Activated CD8-positive, alpha-beta T cell treated with anti-CD3 and anti-CD28 coated beads, Interleukin-2, amount 10 ng/mL, durations not matched to agents 7 days and 5 days (primary cell): Measurements from ENCODE around the gene BASP1. TPM values are rescaled to one million over a fixed set of nuclear protein-coding genes. Genes with fewer than 3 reads are reported as not detected.
"Not testable (repeated sequence)": the region's sequence is repeated elsewhere in the genome, so short reads cannot be mapped to it uniquely, and the experiment has no call there.

ENCODE experiments used
- ATAC-seq: fragments of 150-1000 bp; cut with Tn5 transposase; one replicate; pipeline ENCODE4 v1.10.0; 2021; ENCODE audit warnings: moderate library complexity
- CTCF ChIA-PET: fragments of 350-600 bp; sonication (Branson Sonifier 250); formaldehyde crosslinking; loops from one replicate; lab custom pipeline; 2021; ENCODE audit warnings: antibody characterized with exemption; lab: Charles Lee
- POLR2A ChIA-PET: fragments of 350-600 bp; sonication (Branson Sonifier 250); formaldehyde crosslinking; loops from one replicate; lab custom pipeline; 2021; ENCODE audit warnings: antibody characterized with exemption; lab: Charles Lee
- DNase-seq: peaks from one replicate; pipeline ENCODE4 v3.0.0-alpha.2; 2020
- H3K27ac Mint-ChIP-seq: one replicate; pipeline ENCODE4 v1.8.0; 2021; ENCODE audit warnings: mild to moderate bottlenecking, mixed read lengths
- H3K27me3 Mint-ChIP-seq: one replicate; pipeline ENCODE4 v1.8.0; 2021; ENCODE audit warnings: low read depth, mixed read lengths
- H3K36me3 Mint-ChIP-seq: one replicate; pipeline ENCODE4 v1.8.0; 2021; ENCODE audit warnings: low read depth, mixed read lengths
- H3K4me1 Mint-ChIP-seq: one replicate; pipeline ENCODE4 v1.8.0; 2021; ENCODE audit warnings: low read depth, mixed read lengths
- H3K4me3 Mint-ChIP-seq: one replicate; pipeline ENCODE4 v1.8.0; 2021; ENCODE audit warnings: mild to moderate bottlenecking, mixed read lengths
- H3K9me3 Mint-ChIP-seq: one replicate; pipeline ENCODE4 v1.8.0; 2022; ENCODE audit warnings: mixed read lengths; ENCODE audit not compliant: insufficient read depth
- total RNA-seq, 2 experiments: library from RNA; stranded (reverse); gene quantifications; one replicate each; pipeline ENCODE4 v1.2.3, GENCODE V29; 2021

The BASP1 gene
- total RNA-seq, 2 experiments from 2014 or later = not detected

DNA sequence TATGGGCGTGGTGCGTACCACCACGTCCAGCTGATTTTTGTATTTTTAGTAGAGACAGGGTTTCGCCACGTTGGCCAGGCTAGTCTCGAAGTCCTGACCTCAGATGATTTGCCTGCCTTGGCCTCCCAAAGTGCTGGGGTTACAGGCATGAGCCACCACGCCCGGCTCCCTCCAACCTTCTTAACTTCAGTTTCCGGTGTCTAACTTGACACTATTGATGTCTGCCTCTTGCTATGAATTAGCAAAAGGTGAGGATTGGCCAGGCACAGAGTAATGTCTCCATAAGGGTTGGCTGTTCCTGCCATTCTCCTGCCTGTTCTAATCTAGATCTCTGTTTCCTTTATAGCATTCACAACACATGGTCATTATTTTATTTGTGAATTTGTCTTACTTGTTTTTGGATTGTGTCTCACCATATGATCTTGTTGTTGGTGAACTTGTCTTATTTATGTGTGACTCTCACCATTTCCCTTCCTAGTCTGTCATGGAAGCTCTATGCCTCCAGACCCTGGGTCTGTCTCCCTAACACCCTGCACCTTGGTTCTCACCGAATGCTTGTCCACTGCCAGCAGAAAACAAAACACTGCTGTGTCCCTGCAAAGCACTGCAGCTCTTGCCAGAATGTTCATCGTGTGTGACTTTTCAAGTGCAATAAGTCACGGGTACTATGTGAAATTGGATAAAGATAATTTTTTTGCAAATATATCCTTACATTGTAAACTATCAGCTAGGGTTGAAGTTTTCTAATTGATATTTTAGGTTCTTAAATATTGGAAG, 26.0 kb downstream of the BASP1 start:
- POLR2A ChIA-PET = no interaction called here
- CTCF ChIA-PET = no interaction called here
- Mint-ChIP-seq H3K4me3 (no peak overlapping the region), H3K27me3 (no peaks in the 10 kb centered on the region), H3K36me3 (no peaks in the 10 kb centered on the region), H3K27ac (no peak overlapping the region), H3K4me1 (no peaks in the 10 kb centered on the region), H3K9me3 (no peaks in the 10 kb centered on the region)
- DNase-seq (no peak), ATAC-seq (no peak)

DNA sequence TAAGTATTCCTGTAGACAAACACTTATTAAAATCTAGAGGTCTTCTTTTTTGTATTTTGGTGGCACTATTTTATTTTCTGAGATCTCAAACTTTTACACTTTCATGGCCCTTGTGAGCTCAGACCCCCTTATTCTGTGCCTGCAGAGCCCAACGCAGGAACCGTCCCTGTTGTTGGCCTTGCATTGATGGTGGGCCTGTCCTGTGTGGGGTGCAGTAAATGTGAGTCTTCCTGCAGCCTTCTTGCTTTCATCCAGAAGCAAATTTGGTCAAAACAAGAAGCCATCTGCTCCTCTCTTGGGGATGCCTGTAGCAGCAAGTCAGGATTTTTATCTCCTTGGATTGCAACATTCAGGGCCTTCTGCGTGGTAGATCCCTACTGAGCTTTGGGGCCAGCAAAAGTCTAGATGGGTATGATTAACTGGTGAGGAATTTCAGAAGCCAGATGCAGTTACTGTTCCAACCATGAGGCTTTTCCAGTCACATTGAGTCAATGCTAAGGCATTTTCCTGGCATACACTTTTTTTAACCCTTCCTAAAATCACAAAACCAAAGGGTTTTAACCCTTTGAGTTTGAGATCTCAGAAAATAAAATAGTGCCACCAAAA, 31.7 kb downstream of the BASP1 start:
- DNase-seq (no peak), ATAC-seq (no peak)
- Mint-ChIP-seq H3K36me3 (no peaks in the 10 kb centered on the region), H3K27ac (no peak overlapping the region), H3K4me1 (no peaks in the 10 kb centered on the region), H3K9me3 (no peaks in the 10 kb centered on the region), H3K4me3 (no peak overlapping the region), H3K27me3 (no peaks in the 10 kb centered on the region)
- CTCF ChIA-PET = no interaction called here
- POLR2A ChIA-PET = no interaction called here

DNA sequence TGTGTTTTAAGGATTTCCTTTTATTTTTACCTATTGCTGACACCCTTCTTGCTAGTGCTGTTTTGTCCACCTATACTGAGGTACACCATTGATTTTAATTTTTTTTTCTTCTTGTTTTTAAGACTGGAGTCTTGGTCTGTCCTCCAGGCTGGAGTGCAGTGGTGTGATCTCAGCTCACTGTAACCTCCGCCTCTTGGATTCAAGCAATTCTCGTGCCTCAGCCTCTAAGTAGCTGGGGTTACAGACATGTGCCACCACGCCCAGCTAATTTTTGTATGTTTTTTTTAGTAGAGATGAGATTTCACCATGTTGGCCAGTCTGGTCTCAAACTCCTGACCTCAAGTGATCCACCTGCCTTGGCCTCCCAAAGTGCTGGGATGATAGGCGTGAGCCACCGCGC, 32.4 kb downstream of the BASP1 start:
- CTCF ChIA-PET, DNase-seq, H3K4me3 Mint-ChIP-seq, H3K36me3 Mint-ChIP-seq, POLR2A ChIA-PET, ATAC-seq, H3K27ac Mint-ChIP-seq, H3K27me3 Mint-ChIP-seq, H3K9me3 Mint-ChIP-seq, H3K4me1 Mint-ChIP-seq: not testable (repeated sequence)

DNA sequence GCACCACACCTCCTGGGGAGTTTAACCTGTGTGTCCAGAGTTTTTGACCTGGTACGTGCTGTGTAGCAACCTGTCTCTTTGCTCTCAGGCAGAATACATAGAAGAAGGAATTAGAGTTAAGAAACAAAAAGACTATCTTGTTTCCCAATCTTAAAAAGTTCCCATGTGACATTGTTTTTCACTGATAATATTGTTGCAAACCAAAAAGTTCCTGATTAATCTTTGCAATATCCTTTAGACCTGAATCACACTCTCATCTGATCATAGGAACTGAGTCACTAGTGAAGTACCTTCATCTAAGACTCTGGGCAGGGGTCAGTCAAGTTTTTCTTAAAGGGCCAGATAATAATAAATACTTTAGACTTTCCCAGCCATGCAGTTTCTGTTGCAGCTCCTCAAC, 35.1 kb downstream of the BASP1 start:
- Mint-ChIP-seq H3K9me3 (no peaks in the 10 kb centered on the region), H3K36me3 (no peaks in the 10 kb centered on the region), H3K27me3 (no peaks in the 10 kb centered on the region), H3K4me1 (no peaks in the 10 kb centered on the region), H3K27ac (no peak overlapping the region), H3K4me3 (no peak overlapping the region)
- ATAC-seq (no peak), DNase-seq (no peak)
- POLR2A ChIA-PET = no interaction called here
- CTCF ChIA-PET = no interaction called here

DNA sequence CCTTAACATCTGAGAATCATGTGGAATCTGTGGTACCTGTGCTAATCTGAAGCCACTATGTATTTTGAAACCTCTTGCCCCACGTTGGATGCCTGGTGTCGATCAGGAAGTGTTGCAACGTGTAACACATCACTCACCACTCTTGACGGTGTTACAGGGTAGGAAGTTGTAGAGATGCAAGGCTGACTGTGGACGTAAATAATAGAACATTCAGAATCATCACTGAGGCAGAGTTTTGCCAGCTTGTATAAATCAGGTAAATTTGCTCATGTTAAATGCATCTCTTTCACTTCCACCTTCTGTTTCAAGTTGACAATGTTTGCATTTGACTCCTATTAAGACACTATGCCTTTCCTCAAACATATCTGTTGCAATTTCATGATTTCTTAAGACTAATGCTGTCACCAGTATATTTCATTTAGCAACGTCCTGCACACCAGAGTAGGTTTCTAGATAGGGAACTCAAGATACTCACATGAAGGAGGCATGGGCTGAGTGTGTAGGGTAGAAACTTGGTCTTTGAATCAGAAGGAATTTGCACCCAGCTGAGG, 38.1 kb downstream of the BASP1 start:
- no peak for DNase-seq
- Mint-ChIP-seq H3K4me3 (no peak overlapping the region), H3K36me3 (no peaks in the 10 kb centered on the region), H3K9me3 (no peaks in the 10 kb centered on the region), H3K27me3 (no peaks in the 10 kb centered on the region), H3K4me1 (no peaks in the 10 kb centered on the region), H3K27ac (no peak overlapping the region)
- no peak for ATAC-seq
- ChIA-PET CTCF (no interaction called here), POLR2A (no interaction called here)

DNA sequence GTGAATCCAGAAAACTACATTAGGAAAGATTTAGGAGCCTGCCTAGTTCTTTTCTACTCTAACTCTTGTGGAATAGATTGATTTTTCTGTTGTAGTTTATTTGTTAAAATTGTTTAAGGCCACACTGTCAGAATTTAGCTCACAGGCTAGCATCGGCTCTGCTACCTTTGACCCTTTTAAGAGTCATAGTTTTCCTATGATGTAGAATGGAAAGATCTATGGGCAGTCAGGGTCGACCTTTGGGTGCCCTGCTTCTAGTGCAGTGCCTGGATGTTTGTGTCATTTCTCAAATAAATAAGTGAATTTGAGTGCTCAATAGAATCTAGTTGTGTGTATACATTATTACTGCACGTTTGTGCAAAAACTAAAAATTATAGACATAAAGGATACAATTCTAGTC, 38.7 kb downstream of the BASP1 start:
- H3K4me3 Mint-ChIP-seq = no peak overlapping the region
- POLR2A ChIA-PET = no interaction called here
- no peak for DNase-seq
- no peak overlapping the region for H3K27ac Mint-ChIP-seq
- no peaks in the 10 kb centered on the region for H3K9me3 Mint-ChIP-seq
- H3K36me3 Mint-ChIP-seq = no peaks in the 10 kb centered on the region
- no peaks in the 10 kb centered on the region for H3K4me1 Mint-ChIP-seq
- CTCF ChIA-PET = no interaction called here
- ATAC-seq = no peak
- no peaks in the 10 kb centered on the region for H3K27me3 Mint-ChIP-seq

DNA sequence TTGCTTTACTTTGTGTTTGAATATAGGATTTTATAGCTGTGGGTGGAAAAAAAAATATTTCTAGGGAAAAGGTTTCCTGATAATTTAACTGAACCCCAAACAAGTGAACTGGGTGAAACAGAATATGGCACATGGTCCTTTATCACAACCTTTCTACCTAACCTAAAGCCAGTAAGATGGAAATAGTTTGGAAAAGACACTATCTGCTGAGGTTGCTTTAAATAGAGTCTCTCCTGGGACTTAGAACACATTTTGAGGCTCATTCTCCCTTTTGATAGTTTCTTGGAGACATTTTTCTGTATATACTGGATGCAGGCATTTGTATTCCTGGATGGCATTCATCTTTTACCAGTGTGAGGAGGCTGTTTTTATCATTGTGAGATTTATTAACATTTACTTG, 39.4 kb downstream of the BASP1 start:
- no peaks in the 10 kb centered on the region for H3K27me3 Mint-ChIP-seq

DNA sequence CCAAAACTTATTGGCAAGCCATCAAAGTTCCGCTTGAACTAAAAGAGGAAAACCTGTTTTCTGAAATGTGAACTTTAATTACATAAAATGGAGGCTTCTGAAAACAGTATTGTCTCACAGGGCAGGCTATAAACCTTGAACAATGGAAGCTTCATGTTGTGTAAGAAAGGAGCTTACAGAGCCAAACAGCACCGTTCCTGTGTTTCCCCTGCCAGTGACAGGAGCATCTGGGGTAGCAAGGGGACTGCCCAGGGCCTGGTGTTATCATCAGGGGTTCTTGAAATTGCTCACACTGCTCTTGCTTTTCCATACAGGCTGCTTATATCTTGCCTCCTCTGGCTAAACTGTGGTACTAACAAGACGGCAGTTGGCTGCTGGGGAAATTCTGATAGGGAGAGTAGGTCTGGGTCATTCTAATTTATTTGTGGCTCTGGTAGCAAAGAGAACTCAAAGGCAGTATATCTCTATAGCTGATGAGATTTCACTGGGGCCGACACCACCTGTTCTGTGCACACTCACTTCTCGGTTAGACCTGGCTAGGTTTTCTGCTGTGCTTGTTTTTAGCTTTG, 40.4 kb downstream of the BASP1 start:
- no peaks in the 10 kb centered on the region for H3K9me3 Mint-ChIP-seq
- no peaks in the 10 kb centered on the region for H3K27me3 Mint-ChIP-seq
- no peak for ATAC-seq
- H3K27ac Mint-ChIP-seq = no peak overlapping the region
- H3K4me1 Mint-ChIP-seq = no peaks in the 10 kb centered on the region
- DNase-seq = no peak
- POLR2A ChIA-PET = no interaction called here
- CTCF ChIA-PET = no interaction called here
- no peaks in the 10 kb centered on the region for H3K36me3 Mint-ChIP-seq
- no peak overlapping the region for H3K4me3 Mint-ChIP-seq

More for the DNA sequence above, 39.4 kb downstream of the BASP1 start:
- no peaks in the 10 kb centered on the region for H3K36me3 Mint-ChIP-seq
- no peak overlapping the region for H3K4me3 Mint-ChIP-seq
- no peak overlapping the region for H3K27ac Mint-ChIP-seq
- ATAC-seq (no peak), DNase-seq (no peak)
- H3K4me1 Mint-ChIP-seq = no peaks in the 10 kb centered on the region
- POLR2A ChIA-PET = no interaction called here
- H3K9me3 Mint-ChIP-seq = no peaks in the 10 kb centered on the region
- CTCF ChIA-PET = no interaction called here

DNA sequence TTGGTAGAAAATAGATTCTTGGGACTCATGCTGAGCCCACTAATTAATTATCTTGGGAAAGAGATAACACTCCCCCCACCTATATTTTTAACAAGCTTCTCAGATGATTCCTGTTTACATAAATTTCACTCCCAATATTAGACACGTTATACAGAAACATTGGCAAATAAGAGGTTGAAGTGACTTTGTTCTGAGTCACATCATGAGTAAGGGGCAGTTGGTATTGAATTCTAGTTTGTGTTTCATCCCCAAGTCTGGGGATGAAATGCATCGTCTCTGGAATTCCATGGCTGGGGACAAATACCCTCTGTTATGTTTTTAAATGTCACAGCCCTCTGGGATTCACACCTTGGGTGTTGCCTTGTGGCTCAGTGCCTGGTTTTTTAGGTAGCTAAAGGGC, 41.0 kb downstream of the BASP1 start:
- Mint-ChIP-seq H3K4me1 (no peaks in the 10 kb centered on the region), H3K9me3 (no peaks in the 10 kb centered on the region), H3K27ac (no peak overlapping the region), H3K36me3 (no peaks in the 10 kb centered on the region), H3K27me3 (no peaks in the 10 kb centered on the region), H3K4me3 (no peak overlapping the region)
- POLR2A ChIA-PET = no interaction called here
- ATAC-seq (no peak), DNase-seq (no peak)
- CTCF ChIA-PET = no interaction called here

DNA sequence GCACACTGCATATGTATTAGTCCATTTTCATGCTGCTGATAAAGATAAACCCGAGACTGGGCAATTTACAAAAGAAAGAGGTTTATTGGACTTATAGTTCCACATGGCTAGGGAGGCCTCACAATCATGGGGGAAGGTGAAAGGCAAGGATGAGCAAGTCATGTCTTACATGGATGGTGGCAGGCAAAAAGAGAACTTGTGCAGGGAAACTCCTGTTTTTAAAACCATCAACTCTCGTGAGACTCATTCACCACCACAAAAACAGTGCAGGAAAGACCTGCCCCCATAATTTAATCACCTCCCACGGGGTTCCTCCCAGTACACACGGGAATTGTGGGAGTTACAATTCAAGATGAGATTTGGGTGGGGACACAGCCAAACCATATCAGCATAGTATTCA, 41.6 kb downstream of the BASP1 start:
- H3K27me3 Mint-ChIP-seq, CTCF ChIA-PET, H3K4me3 Mint-ChIP-seq, DNase-seq, H3K9me3 Mint-ChIP-seq, POLR2A ChIA-PET, ATAC-seq, H3K4me1 Mint-ChIP-seq, H3K36me3 Mint-ChIP-seq, H3K27ac Mint-ChIP-seq: not testable (repeated sequence)

DNA sequence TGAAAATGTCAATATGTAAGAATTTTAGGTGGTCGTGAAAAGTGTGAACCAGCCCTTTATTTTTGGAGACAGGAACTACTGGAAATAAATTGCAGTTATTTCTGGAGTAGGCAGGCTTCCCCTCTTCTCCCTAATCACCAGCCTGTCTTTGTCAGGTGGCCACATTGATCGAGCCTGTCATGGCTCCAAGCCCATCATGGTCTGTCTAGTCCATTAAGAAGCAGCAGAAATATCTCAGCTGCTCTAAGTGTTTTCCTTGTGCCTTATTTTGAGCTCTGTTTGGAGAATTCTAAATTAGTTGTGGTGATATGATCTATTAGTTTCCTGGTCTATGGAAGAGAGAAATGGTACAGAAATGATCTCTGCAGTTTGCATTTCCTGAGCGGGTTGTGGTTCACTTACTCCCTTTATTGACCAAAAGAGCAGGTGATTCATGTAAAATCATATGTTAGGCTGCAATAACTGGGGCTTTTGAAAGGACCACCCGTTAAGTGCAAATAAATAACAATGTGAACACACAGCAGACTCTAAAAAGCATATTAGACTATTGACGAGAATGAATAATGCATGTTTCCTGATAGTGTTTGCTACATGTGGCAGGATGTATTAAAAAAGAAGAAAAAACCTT, 42.3 kb downstream of the BASP1 start:
- ATAC-seq = no peak
- Mint-ChIP-seq H3K4me1 (no peaks in the 10 kb centered on the region), H3K9me3 (no peaks in the 10 kb centered on the region), H3K36me3 (no peaks in the 10 kb centered on the region), H3K4me3 (no peak overlapping the region), H3K27me3 (no peaks in the 10 kb centered on the region), H3K27ac (no peak overlapping the region)
- no peak for DNase-seq
- POLR2A ChIA-PET = no interaction called here
- CTCF ChIA-PET = no interaction called here

DNA sequence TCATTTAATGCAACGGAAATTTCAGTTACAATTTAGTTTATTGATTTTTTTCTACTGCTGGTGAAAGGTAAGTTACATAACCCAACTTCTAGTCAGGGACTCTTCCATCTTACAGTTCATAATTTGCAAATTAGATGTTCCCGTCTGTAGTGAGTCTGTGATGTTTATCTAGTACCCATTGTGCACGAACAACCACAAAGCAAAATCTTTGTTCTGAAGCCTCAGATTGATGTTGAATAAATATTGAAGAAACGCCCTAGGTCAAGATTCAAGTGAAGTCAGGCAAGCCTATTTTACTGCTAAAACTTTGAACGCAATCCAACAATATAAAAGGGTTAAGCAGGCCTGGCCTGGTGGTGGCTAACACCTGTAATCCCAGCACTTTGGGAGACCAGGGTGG, 43.1 kb downstream of the BASP1 start:
- POLR2A ChIA-PET = no interaction called here

More for the DNA sequence above, 43.1 kb downstream of the BASP1 start:
- Mint-ChIP-seq H3K4me1 (no peaks in the 10 kb centered on the region), H3K9me3 (no peaks in the 10 kb centered on the region), H3K36me3 (no peaks in the 10 kb centered on the region), H3K4me3 (no peak overlapping the region), H3K27me3 (no peaks in the 10 kb centered on the region), H3K27ac (no peak overlapping the region)
- CTCF ChIA-PET = no interaction called here
- ATAC-seq = no peak
- DNase-seq = no peak
